GM12892 (cell line): Measurements from ENCODE around the gene TPPP2.

ENCODE experiments used
- DNase-seq: peaks from one replicate; pipeline ENCODE4 v3.0.0; 2011; ENCODE audit not compliant: insufficient read length
- FAIRE-seq: peaks from 2 replicates; lab custom pipeline; 2011; peaks lifted over from hg19 to GRCh38; lab: Jason Lieb, UNC
- POLR2A ChIP-seq: IDR thresholded peaks from 2 replicates; pipeline ENCODE4 v1.6.1; 2011; ENCODE audit warnings: low read depth, low read length, control low read depth
- POLR2AphosphoS5 ChIP-seq: IDR thresholded peaks from 2 replicates; pipeline ENCODE4 v1.6.1; 2011; ENCODE audit warnings: low read depth, low read length, control low read depth
- TAF1 ChIP-seq: IDR thresholded peaks from 2 replicates; pipeline ENCODE4 v1.6.1; 2011; ENCODE audit warnings: low read depth, mild to moderate bottlenecking, control low read depth, low read length, borderline replicate concordance

Gene TPPP2

DNA sequence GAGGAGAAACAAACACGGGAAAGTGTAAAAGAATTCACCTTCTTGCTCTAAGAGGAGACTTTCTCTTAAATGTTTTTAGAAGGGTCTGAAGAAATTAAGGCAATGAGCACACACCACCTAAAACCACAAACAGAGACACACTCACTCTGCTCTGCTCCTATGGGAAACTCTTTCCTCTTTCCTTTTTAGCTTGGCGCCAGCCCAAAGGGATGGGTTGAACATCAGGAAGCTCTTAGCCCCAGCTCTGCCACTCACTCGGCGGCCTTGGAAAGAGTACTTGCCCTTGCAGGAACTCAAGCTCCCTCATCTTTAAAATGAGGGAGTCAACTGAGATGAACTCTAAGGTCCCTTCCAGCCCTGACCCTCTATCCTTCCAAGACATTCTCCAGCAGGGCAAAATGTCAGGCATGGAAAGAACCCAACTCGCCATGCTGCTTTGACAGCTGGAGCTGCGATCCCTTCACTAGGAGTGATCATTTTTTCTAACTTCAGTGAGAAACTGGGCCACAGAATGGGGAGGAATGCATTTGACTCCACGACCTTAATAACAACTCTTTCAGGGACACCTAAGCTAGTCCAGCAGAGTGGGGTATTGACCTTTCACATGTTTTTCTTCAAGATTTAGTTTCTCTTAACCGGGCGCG lies 26.6 kb downstream of the TPPP2 start:
- no peak for DNase-seq
- FAIRE-seq: no peak
- TF ChIP-seq POLR2A (no peak), POLR2AphosphoS5 (no peak), TAF1 (no peak)

GRCh38 chr14:21057803-21058675 lies 28.0 kb downstream of the TPPP2 start, which contains the start of gene RNASE8:
RNASE8 (plus strand) TSS chr14:21057822; CDS start chr14:21057893, 71 bp downstream.
- TF ChIP-seq TAF1 (no peak), POLR2AphosphoS5 (no peak), POLR2A (no peak)
- no peak for DNase-seq
- FAIRE-seq: no peak

DNA sequence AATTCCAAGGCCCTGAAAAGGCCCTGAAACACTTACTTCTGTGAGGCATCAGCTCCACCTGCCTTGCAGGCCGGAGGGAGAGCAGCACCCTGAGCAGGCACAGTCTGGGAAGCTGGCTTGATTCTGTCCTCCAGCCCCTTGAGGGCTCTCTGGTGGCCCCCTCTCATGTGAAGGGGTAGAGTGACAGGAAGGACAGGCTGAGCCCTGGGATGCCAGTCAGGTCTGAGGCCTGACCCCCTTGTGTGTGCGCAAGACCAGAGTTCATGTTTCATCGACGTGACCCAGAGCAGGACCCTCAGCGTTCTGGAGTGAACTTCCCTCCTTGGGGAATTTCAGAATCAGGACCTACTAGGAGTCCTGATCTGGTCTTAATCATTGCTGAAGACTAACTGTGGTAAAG lies 28.9 kb downstream of the TPPP2 start:
- FAIRE-seq (no peak), DNase-seq (no peak)
- TF ChIP-seq POLR2AphosphoS5: no peak
- no peak for TF ChIP-seq POLR2A

DNA sequence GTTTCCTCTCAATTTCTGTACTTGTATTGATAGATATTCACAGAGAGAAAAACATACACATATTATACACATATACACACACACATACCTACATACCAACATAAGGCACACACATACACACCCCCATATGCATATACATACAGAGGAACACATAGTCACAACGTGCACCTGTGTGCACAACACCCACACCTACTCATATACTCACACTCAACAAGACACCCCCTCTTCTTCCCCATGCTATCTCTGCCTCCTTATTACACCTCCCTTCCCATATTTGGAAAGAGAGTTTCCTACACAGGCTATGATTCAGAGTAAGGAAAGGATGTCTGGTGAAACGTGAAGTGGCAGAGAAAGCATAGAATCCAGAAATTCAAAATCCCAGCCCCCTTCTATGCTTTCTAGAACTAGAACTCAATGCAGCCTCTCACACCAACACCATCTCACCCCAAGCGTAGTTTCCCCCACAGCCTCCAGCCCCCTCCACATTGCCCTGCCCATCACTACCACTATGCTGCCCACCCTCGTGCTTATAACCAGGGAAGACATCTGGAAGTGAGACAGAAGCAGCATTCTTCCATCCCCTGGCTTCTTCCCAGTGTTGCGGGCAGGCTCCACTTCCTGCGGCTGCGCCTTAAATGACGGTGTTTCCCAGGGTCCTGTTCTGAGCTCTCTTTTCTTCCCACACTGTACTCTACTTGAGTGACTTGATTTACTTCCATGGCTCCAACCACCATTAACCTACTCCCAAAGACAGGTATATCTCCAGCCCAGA lies 30.0 kb downstream of the TPPP2 start:
- FAIRE-seq (no peak), DNase-seq (no peak)
- TF ChIP-seq POLR2AphosphoS5 (no peak), TAF1 (no peak), POLR2A (no peak)

DNA sequence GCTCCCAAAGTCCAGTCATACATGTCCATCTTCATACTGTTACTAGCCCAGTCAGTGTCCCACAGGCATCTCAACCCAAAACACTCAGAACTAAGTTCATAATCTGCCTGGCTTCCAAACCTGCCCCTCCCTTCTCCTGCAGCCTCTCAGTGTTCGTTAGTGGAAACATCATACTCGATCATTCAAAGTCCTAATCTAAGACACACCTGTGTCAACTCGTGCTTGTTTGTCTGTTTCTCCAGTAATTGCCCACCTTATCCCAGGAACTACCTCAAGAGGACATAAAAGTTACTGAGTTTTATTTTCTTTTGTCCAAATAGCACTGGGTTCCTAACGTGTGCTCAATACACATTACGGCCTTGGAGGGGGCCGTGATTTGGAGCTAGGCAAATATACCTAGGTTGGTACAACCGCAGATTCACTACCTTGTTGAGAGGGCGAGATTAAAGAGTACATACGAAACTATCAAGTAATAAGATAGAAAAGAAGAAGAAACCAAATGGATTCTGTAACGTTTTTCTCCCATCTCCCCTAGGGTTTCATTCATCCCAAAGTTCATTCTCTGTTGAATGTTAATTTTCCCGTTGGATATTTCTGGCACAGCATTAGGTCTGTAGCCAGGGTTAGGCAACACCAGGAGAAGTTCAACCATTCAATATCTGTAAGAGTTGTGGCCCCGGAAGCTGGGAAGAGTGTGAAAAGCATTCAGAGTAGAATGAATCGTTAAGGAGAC lies 30.8 kb downstream of the TPPP2 start:
- DNase-seq: no peak
- TF ChIP-seq POLR2A (no peak), POLR2AphosphoS5 (no peak), TAF1 (no peak)
- FAIRE-seq: no peak

DNA sequence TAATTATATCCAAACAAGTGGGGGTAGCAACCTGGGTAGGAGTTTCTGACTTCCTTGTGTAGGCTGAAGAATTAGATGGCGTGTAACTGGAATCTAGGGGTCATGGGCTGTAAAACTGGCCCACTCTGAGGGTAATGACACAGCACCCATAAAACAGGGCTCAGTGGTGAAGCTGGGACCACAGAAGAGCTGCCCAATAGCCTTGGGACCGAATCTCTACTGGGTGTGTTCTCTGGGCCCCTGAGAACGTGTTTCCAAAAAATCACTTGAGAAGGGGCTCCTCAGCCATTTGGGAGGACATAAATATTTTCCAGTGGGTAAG lies 31.3 kb downstream of the TPPP2 start:
- no peak for DNase-seq
- no peak for FAIRE-seq
- TF ChIP-seq POLR2A (no peak), POLR2AphosphoS5 (no peak), TAF1 (no peak)

- FAIRE-seq (no peak), DNase-seq (no peak)
- TF ChIP-seq TAF1 (no peak), POLR2AphosphoS5 (no peak), POLR2A (no peak)
These were observed 33.5 kb downstream of the TPPP2 start for GRCh38 chr14:21063479-21063878.

GRCh38 chr14:21066882-21067502 lies 37.0 kb downstream of the TPPP2 start:
- FAIRE-seq: no peak
- TF ChIP-seq TAF1: no peak
- no peak for TF ChIP-seq POLR2AphosphoS5
- TF ChIP-seq POLR2A: no peak
- no peak for DNase-seq

GRCh38 chr14:21068521-21069387 lies 38.7 kb downstream of the TPPP2 start:
- FAIRE-seq (no peak), DNase-seq (no peak)
- no peak for TF ChIP-seq POLR2AphosphoS5
- TF ChIP-seq TAF1: no peak

- DNase-seq (no peak), FAIRE-seq (no peak)
- TF ChIP-seq POLR2A (no peak), POLR2AphosphoS5 (no peak), TAF1 (no peak)
These were observed 39.5 kb downstream of the TPPP2 start for GRCh38 chr14:21069388-21070082.
